IPS-NIHi7 (cell line): ENCODE data around the gene ZBTB44.
"Not testable (repeated sequence)": the region's sequence is repeated elsewhere in the genome, so short reads cannot be mapped to it uniquely, and the experiment has no call there.

Experiments used
- DNase-seq: peaks from one replicate; pipeline ENCODE4 v3.0.0; 2012; ENCODE audit warnings: mixed read lengths; ENCODE audit errors: extremely low spot score

Gene ZBTB44

GRCh38 chr11:130199792-130200191 is 114.9 kb downstream of the ZBTB44 start:
- no peak for DNase-seq

DNA sequence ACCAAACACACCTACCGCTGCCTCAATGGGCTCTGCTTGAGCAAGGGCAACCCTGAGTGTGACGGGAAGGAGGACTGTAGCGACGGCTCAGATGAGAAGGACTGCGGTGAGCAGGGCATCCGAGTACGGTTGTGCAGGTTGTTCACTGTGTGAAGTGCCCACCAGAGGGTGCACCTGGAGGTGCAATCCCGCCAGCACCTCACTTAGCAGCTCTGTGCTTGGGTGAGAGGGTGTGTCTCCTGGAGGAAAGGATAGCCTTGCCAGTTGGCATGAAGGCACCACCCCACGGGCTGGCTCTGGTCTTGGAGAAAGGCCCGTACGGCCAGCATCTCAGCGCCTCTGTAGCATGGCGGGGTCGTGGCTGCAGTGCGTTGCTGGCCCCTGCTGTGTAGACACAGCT is 115.8 kb downstream of the ZBTB44 start:
- DNase-seq, result no peak

DNA sequence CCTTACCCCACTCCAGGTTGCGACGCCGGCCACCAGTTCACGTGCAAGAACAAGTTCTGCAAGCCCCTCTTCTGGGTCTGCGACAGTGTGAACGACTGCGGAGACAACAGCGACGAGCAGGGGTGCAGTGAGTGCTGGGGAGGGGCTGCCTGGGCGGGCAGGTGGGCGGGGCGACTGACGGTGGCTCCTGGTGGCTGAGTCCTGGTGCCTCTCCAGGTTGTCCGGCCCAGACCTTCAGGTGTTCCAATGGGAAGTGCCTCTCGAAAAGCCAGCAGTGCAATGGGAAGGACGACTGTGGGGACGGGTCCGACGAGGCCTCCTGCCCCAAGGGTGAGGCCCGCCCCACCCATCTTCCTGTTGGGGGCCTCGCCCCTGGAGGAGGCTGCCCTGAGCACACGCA is 116.4 kb downstream of the ZBTB44 start:
- DNase-seq, result no peak

DNA sequence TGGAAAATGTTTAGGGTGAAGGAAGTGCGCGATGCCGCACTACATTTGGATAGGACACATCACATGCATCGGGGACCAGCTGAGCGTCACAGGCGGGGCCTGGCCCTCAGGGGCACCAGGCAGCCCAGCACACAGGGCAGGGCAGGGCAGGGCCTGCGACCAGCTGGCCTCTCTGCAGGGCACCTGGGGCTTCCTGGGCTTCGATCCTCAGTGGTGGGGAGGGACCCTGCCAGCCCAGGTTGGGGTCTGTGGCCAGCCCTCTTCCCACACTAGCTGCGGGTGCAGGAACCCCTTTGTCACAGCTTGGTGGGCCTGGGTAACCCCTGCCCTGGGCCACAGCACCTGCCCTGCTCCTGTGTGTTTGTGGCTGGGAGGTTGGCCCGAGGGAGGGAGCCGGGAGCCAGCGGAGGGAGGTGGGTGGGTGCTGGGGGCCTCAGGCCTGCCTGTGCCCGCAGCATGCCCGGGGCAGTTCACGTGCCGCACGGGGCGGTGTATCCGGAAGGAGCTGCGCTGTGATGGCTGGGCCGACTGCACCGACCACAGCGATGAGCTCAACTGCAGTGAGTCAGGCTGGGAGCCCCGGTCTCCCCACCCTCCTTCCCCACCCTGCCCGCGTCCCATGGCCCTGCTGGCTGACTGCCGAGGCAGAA is 117.2 kb downstream of the ZBTB44 start:
- DNase-seq, result no peak

- DNase-seq, result no peak
Observed at GRCh38 chr11:130194241-130195023, 120.3 kb downstream of the ZBTB44 start.

DNA sequence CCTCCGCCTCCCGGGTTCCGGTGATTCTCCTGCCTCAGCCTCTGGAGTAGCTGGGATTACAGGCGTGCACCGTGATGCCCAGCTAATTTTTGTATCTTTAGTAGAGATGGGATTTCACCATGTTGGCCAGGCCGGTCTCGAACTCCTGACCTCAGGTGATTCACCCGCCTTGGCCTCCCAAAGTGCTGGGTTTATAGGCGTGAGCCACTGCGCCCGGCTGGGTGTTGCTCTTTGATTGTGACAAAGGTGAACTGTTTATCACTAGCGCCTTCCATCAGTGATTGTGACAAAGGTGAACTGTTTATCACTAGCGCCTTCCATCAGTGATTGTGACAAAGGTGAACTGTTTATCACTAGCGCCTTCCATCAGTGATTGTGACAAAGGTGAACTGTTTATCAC is 121.2 kb downstream of the ZBTB44 start:
- not testable (repeated sequence) for DNase-seq

- DNase-seq, result no peak
Observed at GRCh38 chr11:130192845-130193267, 121.9 kb downstream of the ZBTB44 start.

DNA sequence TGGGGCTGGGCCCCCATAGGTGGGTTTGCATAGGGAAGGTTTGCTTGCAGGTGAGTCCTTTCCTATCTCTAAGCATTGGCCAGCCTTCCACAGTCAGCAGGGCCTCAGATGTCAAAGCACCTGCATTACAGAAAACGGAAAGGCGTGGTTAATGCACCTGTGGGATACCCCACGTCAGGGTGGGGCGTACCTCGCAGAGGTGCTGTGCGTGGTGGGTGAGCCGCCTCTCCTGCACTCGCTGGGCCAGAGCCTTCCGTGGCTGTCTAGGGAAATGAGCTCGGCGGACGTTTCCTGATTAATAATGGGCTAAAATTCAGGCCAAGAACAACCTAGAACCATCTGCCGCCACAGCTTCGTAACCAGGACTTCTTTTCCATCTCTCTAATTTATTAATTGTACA is 122.8 kb downstream of the ZBTB44 start:
- DNase-seq, result no peak

DNA sequence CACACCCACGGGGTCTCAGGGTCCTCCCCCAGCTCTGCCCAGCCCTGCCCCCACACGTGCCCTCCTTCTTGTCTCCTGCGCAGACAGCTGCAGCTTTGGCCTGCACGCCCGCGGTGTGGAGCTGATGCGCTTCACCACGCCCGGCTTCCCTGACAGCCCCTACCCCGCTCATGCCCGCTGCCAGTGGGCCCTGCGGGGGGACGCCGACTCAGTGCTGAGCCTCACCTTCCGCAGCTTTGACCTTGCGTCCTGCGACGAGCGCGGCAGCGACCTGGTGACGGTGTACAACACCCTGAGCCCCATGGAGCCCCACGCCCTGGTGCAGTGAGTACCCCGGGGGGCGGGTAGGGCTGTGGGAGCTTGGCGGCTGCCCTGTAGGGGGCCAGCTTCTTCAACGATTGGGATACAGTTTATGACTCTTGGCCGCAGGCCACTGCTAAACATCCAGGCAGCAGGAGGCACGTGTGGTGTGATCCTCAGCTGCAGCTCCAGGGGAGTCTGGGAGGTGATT is 124.3 kb downstream of the ZBTB44 start:
- DNase-seq, result no peak

GRCh38 chr11:130189492-130190210 is 125.1 kb downstream of the ZBTB44 start:
- DNase-seq, result no peak

DNA sequence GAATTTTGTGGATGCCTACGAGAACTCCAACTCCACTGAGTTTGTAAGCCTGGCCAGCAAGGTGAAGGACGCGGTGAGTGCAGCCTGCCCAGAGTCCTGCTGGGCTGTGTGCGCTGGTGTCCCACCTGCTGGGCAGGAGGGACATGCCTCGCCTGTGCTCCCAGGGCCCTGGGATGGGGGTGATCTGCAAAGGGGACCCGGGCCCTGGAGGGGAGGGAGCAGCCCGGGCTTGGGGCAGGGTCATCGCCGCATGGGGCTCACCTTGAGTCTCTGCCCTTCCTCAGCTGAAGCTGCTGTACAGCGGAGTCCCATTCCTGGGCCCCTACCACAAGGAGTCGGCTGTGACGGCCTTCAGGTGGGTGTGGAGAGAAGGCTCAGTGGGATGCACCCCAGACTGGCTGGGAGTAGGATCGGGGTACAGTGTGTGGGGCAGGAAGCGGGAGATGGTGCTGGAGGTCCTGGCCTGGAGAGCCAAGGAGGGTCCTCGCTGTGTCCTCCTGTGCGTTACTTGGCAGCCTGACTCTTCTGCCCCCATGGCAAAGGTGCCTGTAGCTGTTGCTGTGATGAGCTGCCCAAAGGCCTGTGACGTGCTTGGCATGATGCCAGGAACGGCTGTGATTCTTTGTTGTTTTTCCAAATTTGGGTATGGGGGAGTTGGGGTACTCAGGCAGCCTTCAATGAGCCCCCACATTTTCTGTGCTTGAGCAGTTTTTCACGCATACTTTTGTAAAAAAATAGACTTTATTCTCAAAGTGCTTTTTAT is 126.0 kb downstream of the ZBTB44 start:
- DNase-seq, result no peak

DNA sequence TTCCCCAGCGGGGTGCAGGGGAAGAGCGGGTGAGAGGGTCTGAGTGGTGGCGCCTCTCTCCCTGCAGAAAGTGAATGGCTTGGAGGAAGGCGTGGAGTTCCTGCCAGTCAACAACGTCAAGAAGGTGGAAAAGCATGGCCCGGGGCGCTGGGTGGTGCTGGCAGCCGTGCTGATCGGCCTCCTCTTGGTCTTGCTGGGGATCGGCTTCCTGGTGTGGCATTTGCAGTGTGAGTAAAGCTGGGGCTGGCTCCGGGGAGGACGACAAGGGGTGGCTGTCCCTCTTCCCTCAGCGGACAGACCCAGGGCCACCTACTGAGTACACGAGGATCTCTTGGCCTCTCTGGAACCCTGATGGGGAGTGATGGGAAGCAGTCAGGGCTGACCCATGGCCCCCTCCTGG is 126.7 kb downstream of the ZBTB44 start:
- DNase-seq, result no peak

DNA sequence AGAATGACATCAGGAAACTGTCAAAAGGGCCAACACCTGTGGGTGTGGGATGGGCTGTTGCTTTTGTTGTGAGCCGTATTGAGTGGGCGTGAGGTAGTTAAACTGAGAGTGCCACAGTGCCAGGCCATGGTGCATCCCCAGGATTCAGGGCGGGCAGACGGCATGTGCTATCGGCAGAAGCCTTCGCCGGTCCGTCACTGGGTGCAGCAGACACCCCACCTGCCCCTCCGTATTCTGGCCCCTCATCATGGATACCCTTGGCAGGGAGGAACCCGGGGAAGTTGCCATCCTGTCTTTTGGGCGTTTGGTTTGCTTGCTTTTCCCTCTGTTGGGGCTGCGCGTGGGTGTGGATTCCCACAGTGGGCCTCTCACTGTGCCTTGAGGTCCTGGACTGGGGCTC is 127.6 kb downstream of the ZBTB44 start:
- no peak for DNase-seq

DNA sequence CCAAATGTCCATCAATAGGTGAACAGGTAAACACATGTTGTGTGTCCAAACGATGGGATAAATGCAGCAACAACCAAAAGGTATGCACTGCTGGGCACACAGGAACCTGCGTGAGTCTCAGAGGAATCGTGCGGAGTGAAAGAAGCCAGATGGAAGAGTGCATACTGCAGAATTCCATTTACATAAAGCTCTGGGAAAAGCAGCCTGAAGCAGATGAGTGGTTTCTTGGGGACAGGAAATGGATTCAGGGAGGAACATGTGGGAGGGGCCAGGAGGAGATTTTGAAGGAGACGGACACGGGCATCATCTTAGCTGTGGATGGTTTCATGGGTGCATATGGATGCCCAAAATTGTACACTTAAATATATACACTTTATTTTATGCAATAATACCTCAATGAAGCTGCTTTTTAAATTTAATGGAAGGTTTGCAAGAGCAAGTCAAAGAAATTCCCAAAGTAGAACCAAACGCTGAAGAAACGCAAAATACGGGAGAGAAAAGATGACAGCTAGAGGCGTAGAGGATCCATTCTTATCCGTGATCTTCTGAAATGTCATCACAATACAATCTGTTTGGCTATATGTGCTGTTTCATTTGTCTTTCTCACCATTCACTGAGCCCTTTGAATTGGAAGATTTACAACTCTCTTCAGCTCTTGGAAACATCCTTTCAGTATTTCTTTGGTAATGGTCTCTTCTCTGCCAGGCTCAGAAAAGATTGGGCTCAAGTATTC is 130.7 kb downstream of the ZBTB44 start:
- no peak for DNase-seq

GRCh38 chr11:130181295-130182272 is 133.1 kb downstream of the ZBTB44 start:
- DNase-seq, result no peak

DNA sequence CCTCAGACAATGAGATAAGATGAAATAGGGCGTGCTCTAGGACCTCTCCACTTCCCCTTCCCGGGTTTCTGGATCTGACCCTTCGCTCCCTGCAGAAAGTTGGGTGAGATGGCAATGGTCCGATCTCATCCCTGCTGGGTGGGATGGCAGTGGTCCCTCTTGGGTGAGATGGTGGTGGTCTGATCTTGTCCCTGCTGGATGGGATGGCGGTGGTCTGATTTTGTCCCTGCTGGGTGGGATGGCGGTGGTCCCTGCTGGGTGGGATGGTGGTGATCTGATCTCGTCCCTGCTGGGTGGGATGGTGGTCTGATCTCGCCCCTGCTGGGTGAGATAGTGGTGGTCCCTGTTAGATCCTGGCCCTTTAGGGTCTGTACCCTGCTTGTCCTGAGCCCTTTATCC is 133.8 kb downstream of the ZBTB44 start:
- no peak for DNase-seq

- no peak for DNase-seq
Observed at GRCh38 chr11:130180491-130180890, 134.2 kb downstream of the ZBTB44 start.

DNA sequence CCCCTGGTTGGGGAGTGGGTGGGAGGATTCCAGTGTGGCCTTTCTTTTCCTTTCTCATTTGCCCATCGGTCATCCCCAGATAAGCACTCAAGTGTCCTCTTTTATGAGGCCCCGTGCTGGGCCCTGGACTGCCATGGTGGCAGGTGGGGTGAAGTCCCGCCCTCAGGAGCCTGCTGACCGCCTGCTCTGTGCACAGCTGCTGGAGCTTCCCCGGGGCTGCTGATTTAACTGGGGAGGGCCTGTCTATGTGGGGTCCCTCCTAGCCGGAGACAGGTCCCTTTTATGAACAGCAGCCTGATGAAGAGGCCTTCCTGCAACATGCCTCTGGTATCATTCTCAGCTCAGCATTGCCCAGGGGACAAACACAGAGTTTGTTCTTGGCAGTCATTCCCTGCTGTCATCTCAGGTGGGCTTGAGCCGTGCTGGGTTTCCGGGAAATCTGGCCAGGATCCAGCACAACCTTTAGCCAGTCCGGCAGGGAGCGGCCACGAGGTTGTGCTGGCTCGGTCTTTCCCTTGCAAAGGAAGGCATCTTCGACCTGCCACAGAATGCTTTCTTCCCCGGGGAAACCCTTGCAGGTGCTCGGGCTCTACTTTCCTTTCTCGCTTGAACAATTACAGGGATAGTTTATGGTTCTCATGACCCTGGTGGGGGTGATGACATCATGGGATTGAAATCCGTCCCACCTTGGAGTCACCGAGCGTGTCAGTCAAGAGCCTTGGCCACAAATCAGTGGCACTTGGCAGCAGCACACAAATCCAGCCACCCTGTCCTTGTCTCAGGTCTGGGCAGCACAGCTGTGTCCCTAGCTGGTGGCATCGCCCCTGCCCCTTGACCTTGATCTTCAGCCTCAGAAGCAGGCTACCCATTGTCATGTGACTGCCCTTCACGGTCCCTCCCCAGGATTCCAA is 135.1 kb downstream of the ZBTB44 start:
- no peak for DNase-seq
